Common myeloid progenitor, CD34-positive (primary cell): ENCODE measurements around the gene COG2.

Experiments
- CTCF ChIA-PET: fragments of 350-600 bp; sonication (Branson Sonifier 250); formaldehyde crosslinking; loops from one replicate; lab custom pipeline; 2021; ENCODE audit warnings: antibody characterized with exemption; lab: Charles Lee
- POLR2A ChIA-PET: fragments of 350-600 bp; sonication (Branson Sonifier 250); formaldehyde crosslinking; loops from one replicate; lab custom pipeline; 2021; ENCODE audit warnings: antibody characterized with exemption; lab: Charles Lee
- DNase-seq, 3 donors: peaks; one replicate each; pipeline versions ENCODE4 v3.0.0 to v3.0.0-alpha.2; 2013
- H3K27ac ChIP-seq, 2 experiments: 1 replicate in 1 of 2; 2 replicates in 1 of 2; pipeline ENCODE4 v1.7.0; 2013; ENCODE audit warnings: inconsistent platforms in 2 of 2, low read length in 2 of 2, mild to moderate bottlenecking in 2 of 2, low read depth in 1 of 2, moderate library complexity in 1 of 2; ENCODE audit not compliant: severe bottlenecking in 2 of 2, insufficient read depth in 1 of 2, poor library complexity in 1 of 2
- H3K27me3 ChIP-seq, 5 experiments: replicated peaks in 2 of 5; 1 replicate in 3 of 5; 2 replicates in 2 of 5; pipeline versions ENCODE4 v1.6.1 to v1.7.0; 2013; ENCODE audit warnings: low read length in 4 of 5, mild to moderate bottlenecking in 2 of 5, moderate library complexity in 2 of 5, inconsistent platforms in 1 of 5; ENCODE audit not compliant: insufficient read depth in 5 of 5, control insufficient read depth in 4 of 5
- H3K36me3 ChIP-seq, 4 experiments: 1 replicate in 2 of 4; 2 replicates in 2 of 4; pipeline versions ENCODE4 v1.6.1 to v1.7.0; 2013; ENCODE audit warnings: low read length in 3 of 4, control low read depth in 1 of 4, mild to moderate bottlenecking in 1 of 4; ENCODE audit not compliant: control insufficient read depth in 4 of 4, insufficient read depth in 4 of 4
- H3K4me1 ChIP-seq, 4 experiments: 1 replicate in 3 of 4; 2 replicates in 1 of 4; pipeline versions ENCODE4 v1.6.1 to v1.7.1; 2013; ENCODE audit warnings: low read length in 3 of 4, mild to moderate bottlenecking in 3 of 4, control low read depth in 1 of 4, inconsistent platforms in 1 of 4, moderate library complexity in 1 of 4; ENCODE audit not compliant: control insufficient read depth in 4 of 4, insufficient read depth in 4 of 4; ENCODE audit errors: control extremely low read depth in 1 of 4
- H3K4me3 ChIP-seq, 7 experiments: 1 replicate in 4 of 7; 2 replicates in 3 of 7; pipeline versions ENCODE4 v1.5.1 to v1.7.0; 2013; ENCODE audit warnings: mild to moderate bottlenecking in 7 of 7, low read length in 6 of 7, moderate library complexity in 6 of 7, inconsistent platforms in 2 of 7, low read depth in 2 of 7, control low read depth in 1 of 7; ENCODE audit not compliant: insufficient read depth in 4 of 7, control insufficient read depth in 1 of 7; ENCODE audit errors: extremely low read depth in 1 of 7
- H3K9me3 ChIP-seq, 5 experiments: 1 replicate in 4 of 5; 2 replicates in 1 of 5; pipeline versions ENCODE4 v1.6.1 to v1.7.1; 2013; ENCODE audit warnings: low read length in 4 of 5, mild to moderate bottlenecking in 2 of 5, inconsistent platforms in 1 of 5, low read depth in 1 of 5, moderate library complexity in 1 of 5; ENCODE audit not compliant: control insufficient read depth in 4 of 5, insufficient read depth in 2 of 5; ENCODE audit errors: control extremely low read depth in 1 of 5
- WGBS: methylation state at CpG from one replicate; pipeline ENCODE4 v1.1.5; 2013; ENCODE audit not compliant: insufficient coverage; 5-methylcytosine and 5-hydroxymethylcytosine counted together

The COG2 gene

GRCh38 chr1:230626232-230626631 is 16.0 kb upstream of the COG2 start:
- WGBS = no CpG with 5 or more reads among the region's 2 CpGs

GRCh38 chr1:230627767-230628166 is 14.5 kb upstream of the COG2 start:
- H3K36me3 ChIP-seq = no peaks in the 10 kb centered on the region
- H3K4me1 ChIP-seq = no peaks in the 10 kb centered on the region
- POLR2A ChIA-PET = no interaction called here
- WGBS = 100% methylated on average over 1 of the region's 2 CpGs
- DNase-seq = no peak
- CTCF ChIA-PET = no interaction called here
- H3K27me3 ChIP-seq = peaks cover 0 to 6% (median 2%) of the 10 kb centered on the region in 5 experiments
- no peak overlapping the region for H3K27ac ChIP-seq
- no peaks in the 10 kb centered on the region for H3K9me3 ChIP-seq
- no peak overlapping the region for H3K4me3 ChIP-seq

More at GRCh38 chr1:230626232-230626631, 16.0 kb upstream of the COG2 start:
- no peaks in the 10 kb centered on the region for H3K4me1 ChIP-seq
- no peaks in the 10 kb centered on the region for H3K36me3 ChIP-seq
- no peaks in the 10 kb centered on the region for H3K9me3 ChIP-seq
- POLR2A ChIA-PET = no interaction called here
- DNase-seq = no peak
- peaks cover 0 to 6% (median 2%) of the 10 kb centered on the region in 5 experiments for H3K27me3 ChIP-seq
- H3K27ac ChIP-seq = no peak overlapping the region
- no peak overlapping the region for H3K4me3 ChIP-seq
- CTCF ChIA-PET = no interaction called here

GRCh38 chr1:230629511-230629910 is 12.8 kb upstream of the COG2 start:
- H3K4me1 ChIP-seq = no peaks in the 10 kb centered on the region
- ChIA-PET POLR2A (no interaction called here), CTCF (interaction anchor here (1.4 kb wide), 1 partner anchor 12 kb away, joined by 3 read pairs; no protein-coding TSS in a partner anchor)
- DNase-seq = no peak
- no peaks in the 10 kb centered on the region for H3K9me3 ChIP-seq
- H3K36me3 ChIP-seq = no peaks in the 10 kb centered on the region
- H3K27me3 ChIP-seq = peaks cover 0 to 6% (median 2%) of the 10 kb centered on the region in 5 experiments
- no peak overlapping the region for H3K27ac ChIP-seq
- H3K4me3 ChIP-seq = no peak overlapping the region

GRCh38 chr1:230631477-230631876 is 10.8 kb upstream of the COG2 start:
- no peaks in the 10 kb centered on the region for H3K4me1 ChIP-seq
- CTCF ChIA-PET = no interaction called here
- H3K9me3 ChIP-seq = no peaks in the 10 kb centered on the region
- no CpG with 5 or more reads among the region's 1 CpG for WGBS
- no peak for DNase-seq
- POLR2A ChIA-PET = no interaction called here
- H3K27me3 ChIP-seq = peaks cover 0 to 6% (median 2%) of the 10 kb centered on the region in 5 experiments
- no peaks in the 10 kb centered on the region for H3K36me3 ChIP-seq
- no peak overlapping the region for H3K4me3 ChIP-seq
- H3K27ac ChIP-seq = no peak overlapping the region

- DNase-seq = peak; percentile 25 to 61 (median 51)
Measured at GRCh38 chr1:230632273-230632873, 9.9 kb upstream of the COG2 start.

GRCh38 chr1:230633469-230633868 is 8.8 kb upstream of the COG2 start:
- ChIA-PET POLR2A (no interaction called here), CTCF (interaction anchor here (1.6 kb wide), 1 partner anchor 8 kb away, joined by 4 read pairs; no protein-coding TSS in a partner anchor)
- Histone ChIP-seq H3K36me3 (no peaks in the 10 kb centered on the region), H3K27ac (no peak overlapping the region), H3K4me3 (no peak overlapping the region), H3K9me3 (no peaks in the 10 kb centered on the region), H3K4me1 (no peaks in the 10 kb centered on the region), H3K27me3 (peaks cover 7 to 20% (median 13%) of the 10 kb centered on the region in 5 experiments)
- WGBS = no CpG with 5 or more reads among the region's 2 CpGs
- DNase-seq = no peak

More at GRCh38 chr1:230632273-230632873, 9.9 kb upstream of the COG2 start:
- Histone ChIP-seq H3K36me3 (no peaks in the 10 kb centered on the region), H3K27ac (no peak overlapping the region), H3K4me3 (no peak overlapping the region), H3K9me3 (no peaks in the 10 kb centered on the region), H3K4me1 (no peaks in the 10 kb centered on the region), H3K27me3 (peaks cover 3 to 11% (median 10%) of the 10 kb centered on the region in 5 experiments)
- 73% methylated on average over 4 of the region's 4 CpGs for WGBS
- ChIA-PET POLR2A (no interaction called here), CTCF (interaction anchor here (1.6 kb wide), 1 partner anchor 10 kb away, joined by 4 read pairs; no protein-coding TSS in a partner anchor)

- no CpG with 5 or more reads among the region's 5 CpGs for WGBS
- no peak for DNase-seq
- no peak overlapping the region for H3K4me3 ChIP-seq
- ChIA-PET CTCF (no interaction called here), POLR2A (no interaction called here)
- H3K36me3 ChIP-seq = no peaks in the 10 kb centered on the region
- no peaks in the 10 kb centered on the region for H3K4me1 ChIP-seq
- H3K27me3 ChIP-seq = peaks cover 7 to 29% (median 13%) of the 10 kb centered on the region in 5 experiments
- H3K27ac ChIP-seq = no peak overlapping the region
- H3K9me3 ChIP-seq = no peaks in the 10 kb centered on the region
Measured at GRCh38 chr1:230634384-230634783, 7.9 kb upstream of the COG2 start.
